ENCODE measurements around the gene CDKAL1. TPM values are rescaled to one million over a fixed set of nuclear protein-coding genes. Genes with fewer than 3 reads are reported as not detected.
A peak's percentile ranks its signal among the peaks of the same experiment; 100 is the strongest.

CDKAL1 gene
- total RNA-seq, 1 experiment from 2014 or later: 20.6 TPM

- ATAC-seq (no peak), DNase-seq (ENCODE audit: low spot score) (no peak)
- Mint-ChIP-seq H3K4me3 (peak overlapping the region; percentile 97), H3K4me1 (peaks cover 14% of the 10 kb centered on the region), H3K36me3 (peaks cover 5% of the 10 kb centered on the region; the same call in 1 of the 2 replicates), H3K27me3 (ENCODE audit: low read depth) (no peaks in the 10 kb centered on the region), H3K9me3 (no peaks in the 10 kb centered on the region), H3K27ac (peak overlapping the region; percentile 61)
- ChIA-PET CTCF (interaction anchor here (2.1 kb wide), 1 partner anchor 17 kb away, joined by 7 read pairs; no protein-coding TSS in a partner anchor), POLR2A (no interaction called here)
- no peak for TF ChIP-seq CREB1 (CRISPR knock-in tag; IDR thresholded peaks at IDR 0.05)
- TF ChIP-seq ATF2 (CRISPR knock-in tag; IDR thresholded peaks at IDR 0.05; ENCODE audit: borderline replicate concordance, low read depth): no peak
- no peak for TF ChIP-seq ZNF512 (CRISPR knock-in tag; IDR thresholded peaks at IDR 0.05; ENCODE audit: borderline replicate concordance)
- no peak for TF ChIP-seq USF1 (CRISPR knock-in tag; IDR thresholded peaks at IDR 0.05)
- no peak for TF ChIP-seq USF2 (CRISPR knock-in tag; IDR thresholded peaks at IDR 0.05)
- no peak for TF ChIP-seq ZBTB21 (CRISPR knock-in tag; IDR thresholded peaks at IDR 0.05; ENCODE audit: borderline replicate concordance)
- no peak for TF ChIP-seq CDX4 (CRISPR knock-in tag; IDR thresholded peaks at IDR 0.05; ENCODE audit: borderline replicate concordance)
- TF ChIP-seq ARID4B (CRISPR knock-in tag; IDR thresholded peaks at IDR 0.05; ENCODE audit: borderline replicate concordance): no peak
- no peak for TF ChIP-seq AR (CRISPR knock-in tag; IDR thresholded peaks at IDR 0.05)
- no peak for TF ChIP-seq ATF1 (CRISPR knock-in tag; IDR thresholded peaks at IDR 0.05)
- TF ChIP-seq NR1H2 (CRISPR knock-in tag; IDR thresholded peaks at IDR 0.05): no peak
- no peak for TF ChIP-seq PRRX2 (CRISPR knock-in tag; IDR thresholded peaks at IDR 0.05)
- TF ChIP-seq JUN (CRISPR knock-in tag; IDR thresholded peaks at IDR 0.05): no peak
- TF ChIP-seq FOXJ3 (CRISPR knock-in tag; IDR thresholded peaks at IDR 0.05; ENCODE audit: borderline replicate concordance): no peak
- TF ChIP-seq ZNF671 (CRISPR knock-in tag; IDR thresholded peaks at IDR 0.05): no peak
- TF ChIP-seq ZNF396 (CRISPR knock-in tag; IDR thresholded peaks at IDR 0.05; ENCODE audit: borderline replicate concordance): no peak
- no peak for TF ChIP-seq NR3C1 (CRISPR knock-in tag; conservative IDR thresholded peaks at IDR 0.05; ENCODE audit: low read depth)
These were observed 437 bp upstream of the CDKAL1 start for GRCh38 chr6:20533746-20534294.
